Hepatocyte (in vitro differentiated cells): ENCODE data around the gene FOXN3. TPM values are rescaled to one million over a fixed set of nuclear protein-coding genes. Genes with fewer than 3 reads are reported as not detected.
"Not testable (repeated sequence)": the region's sequence is repeated elsewhere in the genome, so short reads cannot be mapped to it uniquely, and the experiment has no call there.

Source experiments
- DNase-seq: peaks from one replicate; pipeline ENCODE4 v3.0.0-alpha.2; 2016; ENCODE audit warnings: low spot score
- H2AFZ ChIP-seq: fragments of 200-600 bp; sonication (generic); 2 replicates; pipeline ENCODE4 v1.6.0; 2016; ENCODE audit warnings: antibody characterized with exemption, mild to moderate bottlenecking
- H3K27ac ChIP-seq: fragments of 200-600 bp; sonication (generic); 2 replicates; pipeline ENCODE4 v1.5.1; 2016; ENCODE audit warnings: mild to moderate bottlenecking
- H3K27me3 ChIP-seq: fragments of 200-600 bp; sonication (generic); 2 replicates; pipeline ENCODE4 v1.6.1; 2016
- H3K36me3 ChIP-seq: fragments of 200-600 bp; sonication (generic); replicated peaks from 2 replicates; pipeline ENCODE4 v1.5.1; 2016; ENCODE audit warnings: low read depth; ENCODE audit not compliant: insufficient read depth
- H3K4me1 ChIP-seq: fragments of 200-600 bp; sonication (generic); 2 replicates; pipeline ENCODE4 v1.5.1; 2016; ENCODE audit warnings: mild to moderate bottlenecking, moderate library complexity; ENCODE audit not compliant: insufficient read depth
- H3K4me2 ChIP-seq: fragments of 200-600 bp; sonication (generic); 2 replicates; pipeline ENCODE4 v1.6.0; 2016
- H3K4me3 ChIP-seq: fragments of 200-600 bp; sonication (generic); 2 replicates; pipeline ENCODE4 v1.5.1; 2016; ENCODE audit warnings: mild to moderate bottlenecking
- H3K79me2 ChIP-seq: fragments of 200-600 bp; sonication (generic); 2 replicates; pipeline ENCODE4 v1.6.0; 2017; ENCODE audit warnings: mild to moderate bottlenecking
- H3K9me2 ChIP-seq: fragments of 200-600 bp; sonication (generic); replicated peaks from 2 replicates; pipeline ENCODE4 v1.6.0; 2017; ENCODE audit warnings: mild to moderate bottlenecking; ENCODE audit not compliant: insufficient read depth
- H3K9me3 ChIP-seq: fragments of 200-600 bp; sonication (generic); 2 replicates; pipeline ENCODE4 v1.5.1; 2016; ENCODE audit warnings: low read depth, mild to moderate bottlenecking
- H4K20me1 ChIP-seq: fragments of 200-600 bp; sonication (generic); 2 replicates; pipeline ENCODE4 v1.6.0; 2016; ENCODE audit warnings: mild to moderate bottlenecking; ENCODE audit not compliant: insufficient read depth, poor library complexity, severe bottlenecking
- CTCF ChIP-seq: fragments of 200-600 bp; sonication (generic); IDR thresholded peaks from 2 replicates; pipeline ENCODE4 v1.5.1; 2016; ENCODE audit warnings: antibody characterized with exemption, mild to moderate bottlenecking; ENCODE audit not compliant: poor library complexity
- EZH2 ChIP-seq: fragments of 200-600 bp; sonication (generic); IDR thresholded peaks from 2 replicates; pipeline ENCODE4 v1.6.1; 2016; ENCODE audit warnings: antibody characterized with exemption, mild to moderate bottlenecking, borderline replicate concordance
- EZH2phosphoT487 ChIP-seq: fragments of 200-600 bp; sonication (generic); IDR thresholded peaks from one replicate; pipeline ENCODE4 v1.6.1; 2018; ENCODE audit warnings: antibody characterized with exemption, mild to moderate bottlenecking, low read depth, moderate library complexity; ENCODE audit not compliant: unreplicated experiment, severe bottlenecking
- WGBS: methylation state at CpG from one replicate; pipeline ENCODE4 v1.1.6; 2016; ENCODE audit warnings: low lambda C conversion rate; ENCODE audit errors: missing lambda C conversion rate; 5-methylcytosine and 5-hydroxymethylcytosine counted together
- polyA plus RNA-seq: library from polyadenylated mRNA; unstranded; fragments of >200 nt; fragmentation: Nextera tagmentation; extraction: Ambion mirVana; gene quantifications from 2 replicates; pipeline ENCODE4 v1.2.1, GENCODE V29; 2016
- total RNA-seq: library from RNA; depleted of rRNA; stranded (reverse); fragments of >200 nt; gene quantifications from 2 replicates; pipeline ENCODE4 v1.2.3, GENCODE V29; 2014

Gene FOXN3
- total and polyA plus RNA-seq, 2 experiments from 2014 or later: 42.2 to 47.6 TPM

DNA sequence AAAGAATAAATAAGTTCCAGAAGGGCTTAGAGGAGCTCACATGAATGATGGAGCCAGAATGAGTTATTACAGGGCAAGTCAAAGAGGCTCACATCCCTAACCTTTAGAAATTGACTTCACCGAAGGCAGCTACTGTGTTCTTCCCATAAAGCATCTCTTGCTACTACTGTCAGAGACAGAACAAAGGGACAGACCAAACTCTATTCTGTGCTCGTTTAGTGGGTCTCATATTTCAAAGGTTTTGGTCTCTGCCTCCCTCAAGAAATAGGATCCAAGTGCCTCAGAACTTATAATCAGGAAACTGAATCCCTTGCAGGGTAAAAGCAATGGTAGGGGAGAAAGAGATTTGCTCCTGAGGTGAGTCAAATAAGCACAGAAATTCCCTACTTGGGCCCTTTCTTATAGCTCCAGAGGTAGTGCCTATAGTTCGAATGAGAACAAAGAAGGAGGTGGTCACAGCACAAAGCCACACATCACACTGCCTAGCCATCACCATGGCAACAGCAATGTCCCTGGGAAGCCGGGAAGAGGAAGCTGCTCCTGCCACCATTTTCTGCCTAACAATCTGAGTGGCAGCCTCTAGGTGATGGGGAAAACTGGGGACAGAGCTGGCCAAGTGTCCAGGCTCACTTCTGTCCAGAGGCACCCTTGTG, 294.9 kb downstream of the FOXN3 start:
- no peaks in the 10 kb centered on the region for H3K4me1 ChIP-seq
- no peaks in the 10 kb centered on the region for H3K79me2 ChIP-seq
- no peak overlapping the region for H3K4me3 ChIP-seq
- H3K9me2 ChIP-seq: no peaks in the 10 kb centered on the region
- WGBS: 34% methylated on average over 4 of the region's 4 CpGs
- H3K4me2 ChIP-seq: no peak overlapping the region
- TF ChIP-seq EZH2phosphoT487 (no peak), CTCF (no peak), EZH2 (no peak)
- no peak for DNase-seq
- no peaks in the 10 kb centered on the region for H3K9me3 ChIP-seq
- no peaks in the 10 kb centered on the region for H3K36me3 ChIP-seq
- no peaks in the 10 kb centered on the region for H4K20me1 ChIP-seq
- no peak overlapping the region for H3K27ac ChIP-seq
- H2AFZ ChIP-seq: no peak overlapping the region
- H3K27me3 ChIP-seq: no peaks in the 10 kb centered on the region

- H3K27ac ChIP-seq: no peak overlapping the region
- DNase-seq: no peak
- no peaks in the 10 kb centered on the region for H4K20me1 ChIP-seq
- 80% methylated on average over 5 of the region's 5 CpGs for WGBS
- no peaks in the 10 kb centered on the region for H3K27me3 ChIP-seq
- no peak overlapping the region for H2AFZ ChIP-seq
- no peaks in the 10 kb centered on the region for H3K4me1 ChIP-seq
- no peak overlapping the region for H3K4me2 ChIP-seq
- no peaks in the 10 kb centered on the region for H3K36me3 ChIP-seq
- TF ChIP-seq EZH2 (no peak), CTCF (no peak)
- no peaks in the 10 kb centered on the region for H3K9me2 ChIP-seq
- H3K4me3 ChIP-seq: no peak overlapping the region
- no peaks in the 10 kb centered on the region for H3K9me3 ChIP-seq
- H3K79me2 ChIP-seq: no peaks in the 10 kb centered on the region
Observed at GRCh38 chr14:89117012-89117411, 300.0 kb downstream of the FOXN3 start.

- TF ChIP-seq EZH2: no peak
- TF ChIP-seq EZH2phosphoT487: no peak
- TF ChIP-seq CTCF: no peak
- Histone ChIP-seq H3K4me2 (no peak overlapping the region), H3K4me3 (no peak overlapping the region), H3K4me1 (no peaks in the 10 kb centered on the region), H4K20me1 (no peaks in the 10 kb centered on the region), H3K36me3 (no peaks in the 10 kb centered on the region), H3K9me2 (no peaks in the 10 kb centered on the region), H3K79me2 (no peaks in the 10 kb centered on the region), H3K9me3 (no peaks in the 10 kb centered on the region), H3K27ac (no peak overlapping the region), H2AFZ (no peak overlapping the region), H3K27me3 (no peaks in the 10 kb centered on the region)
- no peak for DNase-seq
Observed at GRCh38 chr14:89114109-89114508, 302.9 kb downstream of the FOXN3 start.

DNA sequence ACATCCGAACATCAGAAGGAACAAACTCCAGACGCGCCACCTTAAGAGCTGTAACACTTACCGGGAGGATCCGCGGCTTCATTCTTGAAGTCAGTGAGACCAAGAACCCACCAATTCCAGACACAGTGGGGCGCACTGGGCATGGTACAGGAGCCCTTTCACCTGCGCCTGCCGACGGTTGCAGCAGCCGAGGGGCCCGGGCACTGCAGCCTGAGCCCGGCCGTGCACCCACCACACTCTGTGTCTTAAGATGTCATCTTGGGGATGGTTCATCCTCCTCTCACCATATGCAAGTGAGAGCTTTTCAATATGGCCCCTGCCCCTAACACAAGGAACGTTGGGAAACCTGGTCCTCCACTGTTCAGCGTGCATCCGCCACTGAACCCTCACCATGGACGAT, 304.3 kb downstream of the FOXN3 start:
- no peak for TF ChIP-seq EZH2
- TF ChIP-seq CTCF: no peak
- no peak for TF ChIP-seq EZH2phosphoT487
- Histone ChIP-seq H3K4me2 (no peak overlapping the region), H3K36me3 (no peaks in the 10 kb centered on the region), H2AFZ (no peak overlapping the region), H3K27me3 (no peaks in the 10 kb centered on the region), H3K9me2 (no peaks in the 10 kb centered on the region), H3K9me3 (no peaks in the 10 kb centered on the region), H4K20me1 (no peaks in the 10 kb centered on the region), H3K79me2 (no peaks in the 10 kb centered on the region), H3K4me3 (no peak overlapping the region), H3K4me1 (no peaks in the 10 kb centered on the region), H3K27ac (no peak overlapping the region)
- no peak for DNase-seq
- 97% methylated on average over 18 of the region's 18 CpGs for WGBS

DNA sequence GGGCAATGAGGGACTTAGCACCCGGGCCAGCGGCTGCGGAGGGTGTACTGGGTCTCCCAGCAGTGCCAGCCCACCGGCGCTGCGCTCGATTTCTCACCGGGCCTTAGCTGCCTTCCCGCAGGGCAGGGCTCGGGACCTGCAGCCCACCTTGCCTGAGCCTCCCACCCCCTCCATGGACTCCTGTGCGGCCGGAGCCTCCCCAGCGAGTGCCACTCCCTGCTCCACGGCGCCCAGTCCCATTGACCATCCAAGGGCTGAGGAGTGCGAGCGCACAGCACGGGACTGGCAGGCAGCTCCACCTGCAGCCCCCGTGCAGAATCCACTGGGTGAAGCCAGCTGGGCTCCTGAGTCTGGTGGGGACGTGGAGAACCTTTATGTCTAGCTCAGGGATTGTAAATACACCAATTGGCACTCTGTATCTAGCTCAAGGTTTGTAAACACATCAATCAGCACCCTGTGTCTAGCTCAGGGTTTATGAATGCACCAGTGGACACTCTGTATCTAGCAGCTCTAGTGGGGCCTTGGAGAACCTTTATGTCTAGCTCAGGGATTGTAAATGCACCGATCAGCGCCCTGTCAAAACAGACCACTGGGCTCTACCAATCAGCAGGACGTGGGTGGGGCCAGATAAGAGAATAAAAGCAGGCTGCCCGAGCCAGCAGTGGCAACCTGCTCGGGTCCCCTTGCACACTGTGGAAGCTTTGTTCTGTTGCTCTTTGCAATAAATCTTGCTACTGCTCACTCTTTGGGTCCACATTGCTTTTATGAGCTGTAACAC, 305.1 kb downstream of the FOXN3 start:
- not testable (repeated sequence) for H3K9me3 ChIP-seq, H3K4me1 ChIP-seq, H3K36me3 ChIP-seq, DNase-seq, H3K79me2 ChIP-seq, H2AFZ ChIP-seq, H3K27me3 ChIP-seq, H3K4me2 ChIP-seq, H4K20me1 ChIP-seq, H3K27ac ChIP-seq, H3K9me2 ChIP-seq, H3K4me3 ChIP-seq
- WGBS: 84% methylated on average over 16 of the region's 25 CpGs
